ENCODE results near the gene RAPGEF2.

DNA sequence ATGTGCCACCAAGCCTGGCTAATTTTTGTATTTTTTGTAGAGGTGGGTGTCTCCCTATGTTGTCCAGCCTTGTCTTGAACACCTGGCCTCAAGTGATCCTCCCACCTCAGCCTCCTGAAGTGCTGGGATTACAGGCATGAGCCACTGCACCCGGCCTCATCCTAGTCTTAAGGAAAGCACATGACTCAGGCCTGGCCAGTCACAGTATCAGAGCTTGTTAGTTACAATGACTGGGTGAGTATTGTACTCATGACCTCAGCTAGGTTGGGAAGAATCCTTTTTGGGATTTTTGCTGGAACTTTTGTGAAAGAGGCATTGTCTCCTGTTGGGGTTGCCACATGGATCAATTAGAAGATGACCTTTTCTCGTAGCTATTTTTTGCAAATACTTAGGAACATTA lies 292.8 kb downstream of the RAPGEF2 start:
- TF ChIP-seq, protein P1, sequence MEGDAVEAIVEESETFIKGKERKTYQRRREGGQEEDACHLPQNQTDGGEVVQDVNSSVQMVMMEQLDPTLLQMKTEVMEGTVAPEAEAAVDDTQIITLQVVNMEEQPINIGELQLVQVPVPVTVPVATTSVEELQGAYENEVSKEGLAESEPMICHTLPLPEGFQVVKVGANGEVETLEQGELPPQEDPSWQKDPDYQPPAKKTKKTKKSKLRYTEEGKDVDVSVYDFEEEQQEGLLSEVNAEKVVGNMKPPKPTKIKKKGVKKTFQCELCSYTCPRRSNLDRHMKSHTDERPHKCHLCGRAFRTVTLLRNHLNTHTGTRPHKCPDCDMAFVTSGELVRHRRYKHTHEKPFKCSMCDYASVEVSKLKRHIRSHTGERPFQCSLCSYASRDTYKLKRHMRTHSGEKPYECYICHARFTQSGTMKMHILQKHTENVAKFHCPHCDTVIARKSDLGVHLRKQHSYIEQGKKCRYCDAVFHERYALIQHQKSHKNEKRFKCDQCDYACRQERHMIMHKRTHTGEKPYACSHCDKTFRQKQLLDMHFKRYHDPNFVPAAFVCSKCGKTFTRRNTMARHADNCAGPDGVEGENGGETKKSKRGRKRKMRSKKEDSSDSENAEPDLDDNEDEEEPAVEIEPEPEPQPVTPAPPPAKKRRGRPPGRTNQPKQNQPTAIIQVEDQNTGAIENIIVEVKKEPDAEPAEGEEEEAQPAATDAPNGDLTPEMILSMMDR (IDR thresholded peaks at IDR 0.05; ENCODE audit: low read depth, low read length, poor library complexity, severe bottlenecking), result no peak
- no peak for TF ChIP-seq EZH2phosphoT487 (IDR thresholded peaks at IDR 0.05; ENCODE audit: borderline replicate concordance, low read length)
